GM18499 (cell line): ENCODE results near the gene SERINC5.

Experiments used
- ATAC-seq: cut with Tn5 transposase; IDR thresholded peaks from one replicate; pipeline ENCODE4 v1.9.1; 2021; ENCODE audit warnings: moderate number of reproducible peaks; ENCODE audit not compliant: insufficient read depth, unreplicated experiment

Gene SERINC5

GRCh38 chr5:80076131-80077050 lies 179.5 kb downstream of the SERINC5 start:
- no peak for ATAC-seq

DNA sequence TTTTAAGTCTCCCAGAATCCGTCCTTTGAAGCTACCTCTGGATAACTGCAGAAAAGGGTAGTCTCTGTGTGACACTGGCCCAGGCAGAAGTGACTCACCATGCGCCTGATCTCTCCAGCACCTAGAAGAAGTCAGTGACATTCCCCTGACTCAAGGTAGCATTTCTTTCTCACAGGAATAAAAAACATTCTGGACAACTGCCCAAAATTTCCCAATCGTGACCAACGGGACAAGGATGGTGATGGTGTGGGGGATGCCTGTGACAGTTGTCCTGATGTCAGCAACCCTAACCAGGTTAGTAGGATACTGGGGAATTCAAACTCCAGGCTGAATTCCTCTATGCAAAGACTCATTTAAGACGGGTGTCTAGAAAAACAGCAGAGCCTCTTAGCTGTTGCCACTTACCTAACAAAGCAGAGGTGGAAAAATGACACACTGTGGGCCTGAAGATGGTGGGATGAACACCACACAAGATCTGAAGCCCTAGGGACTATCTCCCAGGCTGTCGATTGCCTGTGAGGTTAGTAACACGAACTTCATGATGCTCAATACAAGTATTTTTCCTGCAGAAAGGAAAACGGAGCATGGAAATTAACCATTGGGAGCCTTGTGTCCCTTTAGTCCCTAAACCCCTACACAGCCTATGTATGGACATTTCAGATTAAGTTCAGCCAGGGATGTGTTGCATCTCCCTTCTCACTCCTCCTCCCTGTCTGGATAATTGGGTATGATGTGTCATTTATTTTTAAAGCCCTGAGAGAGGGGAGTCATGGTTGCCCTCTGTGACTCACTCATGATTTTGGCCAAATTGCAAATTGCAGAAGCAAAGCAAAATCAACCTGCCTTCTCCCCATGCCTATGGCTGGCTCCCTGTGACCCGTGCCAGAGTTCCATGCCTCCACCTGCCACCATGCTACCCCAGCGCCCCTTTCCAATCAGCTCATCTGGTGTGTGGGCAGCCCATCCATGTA lies 183.5 kb downstream of the SERINC5 start:
- no peak for ATAC-seq

DNA sequence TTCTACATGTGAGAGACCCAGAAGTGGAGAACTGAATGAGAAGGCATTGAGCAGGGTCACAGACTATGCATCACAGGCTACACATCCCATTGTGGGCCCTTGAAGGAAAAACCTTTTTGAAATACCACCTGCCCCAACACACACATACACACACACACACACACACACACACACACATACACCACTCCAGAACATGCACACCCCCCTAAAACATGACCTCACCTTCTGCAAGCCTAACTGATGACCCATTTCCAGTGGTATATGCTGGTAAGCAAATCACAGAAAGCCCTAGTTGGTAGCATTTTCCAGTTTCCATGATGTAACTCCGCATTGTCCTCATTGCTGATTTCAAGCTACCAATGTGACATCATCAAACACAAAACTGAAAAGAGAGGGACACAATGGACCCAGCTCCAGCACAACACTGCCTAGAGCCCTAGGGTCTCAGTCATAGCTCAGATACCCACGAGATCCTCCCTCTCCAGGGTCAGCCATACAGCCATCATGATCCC lies 184.3 kb downstream of the SERINC5 start:
- no peak for ATAC-seq

- no peak for ATAC-seq
Measured at GRCh38 chr5:80070338-80071056, 185.4 kb downstream of the SERINC5 start.

GRCh38 chr5:80069918-80070318 lies 185.9 kb downstream of the SERINC5 start:
- ATAC-seq, result no peak

- ATAC-seq, result no peak
Measured at GRCh38 chr5:80069251-80069800, 186.5 kb downstream of the SERINC5 start.

DNA sequence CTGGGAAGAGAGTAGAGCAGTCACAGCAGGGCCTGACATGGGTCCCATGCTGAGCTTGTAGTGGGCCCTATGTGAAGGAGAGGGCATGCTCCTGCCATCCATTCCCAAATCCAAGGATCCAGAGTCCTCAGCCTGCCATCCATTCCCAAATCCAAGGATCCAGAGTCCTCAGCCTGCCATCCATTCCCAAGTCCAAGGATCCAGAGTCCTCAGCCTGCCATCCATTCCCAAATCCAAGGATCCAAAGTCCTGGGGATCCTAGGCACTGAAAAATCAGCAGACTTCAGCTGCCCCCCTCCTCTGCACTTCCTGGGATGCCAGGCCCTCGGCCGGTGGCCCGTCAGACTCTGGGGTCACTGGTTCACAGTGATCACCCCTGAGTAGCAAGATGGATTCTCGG lies 187.1 kb downstream of the SERINC5 start:
- no peak for ATAC-seq

DNA sequence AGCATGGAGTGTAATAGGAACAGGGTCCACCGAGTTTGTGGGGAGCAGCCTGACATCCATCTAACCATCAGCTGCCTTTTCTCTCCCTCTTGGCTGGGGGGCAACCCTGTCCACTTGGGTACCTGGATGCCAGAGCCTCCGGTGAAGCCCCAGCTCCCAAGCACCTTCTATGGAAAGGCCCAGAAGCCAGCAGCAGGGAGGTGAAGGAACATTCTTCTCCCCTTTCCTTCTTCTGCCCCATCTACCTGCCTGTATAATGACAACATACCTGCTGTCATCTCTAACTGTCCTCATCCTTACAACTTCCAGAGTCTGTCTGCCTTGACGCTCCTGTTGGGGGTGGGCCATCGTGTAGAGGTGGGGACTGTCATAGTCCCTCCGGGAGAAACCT lies 187.6 kb downstream of the SERINC5 start:
- ATAC-seq, result no peak

- ATAC-seq, result no peak
Measured at GRCh38 chr5:80067531-80068245, 188.2 kb downstream of the SERINC5 start.

DNA sequence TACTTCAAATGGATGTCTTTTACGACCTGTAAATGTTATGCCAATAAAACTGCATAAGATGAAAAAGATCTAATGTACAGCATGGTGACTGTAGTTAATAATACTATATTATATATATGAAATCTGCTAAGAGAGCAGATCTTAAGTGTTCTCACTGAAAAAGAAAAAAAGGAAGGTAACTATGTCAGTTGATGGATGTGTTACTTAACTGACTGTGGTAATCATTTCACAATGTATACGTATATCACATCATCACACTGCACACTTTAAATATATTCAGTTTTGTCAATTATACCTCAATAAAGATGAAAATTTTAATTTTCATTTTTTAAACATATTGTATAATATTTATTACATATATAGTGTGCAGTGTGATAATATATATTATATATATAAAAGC lies 188.8 kb downstream of the SERINC5 start:
- no peak for ATAC-seq

- ATAC-seq, result no peak
Measured at GRCh38 chr5:80064124-80064523, 191.7 kb downstream of the SERINC5 start.
